HG03469 (cell line): ENCODE measurements around the gene AGPAT3.

Source experiments
- ATAC-seq: cut with Tn5 transposase; IDR thresholded peaks from one replicate; pipeline ENCODE4 v1.9.1; 2021; ENCODE audit warnings: mild to moderate bottlenecking, moderate library complexity, moderate number of reproducible peaks; ENCODE audit not compliant: unreplicated experiment

The AGPAT3 gene

GRCh38 chr21:43921571-43921978, 56.6 kb downstream of the AGPAT3 start:
- ATAC-seq: no peak

DNA sequence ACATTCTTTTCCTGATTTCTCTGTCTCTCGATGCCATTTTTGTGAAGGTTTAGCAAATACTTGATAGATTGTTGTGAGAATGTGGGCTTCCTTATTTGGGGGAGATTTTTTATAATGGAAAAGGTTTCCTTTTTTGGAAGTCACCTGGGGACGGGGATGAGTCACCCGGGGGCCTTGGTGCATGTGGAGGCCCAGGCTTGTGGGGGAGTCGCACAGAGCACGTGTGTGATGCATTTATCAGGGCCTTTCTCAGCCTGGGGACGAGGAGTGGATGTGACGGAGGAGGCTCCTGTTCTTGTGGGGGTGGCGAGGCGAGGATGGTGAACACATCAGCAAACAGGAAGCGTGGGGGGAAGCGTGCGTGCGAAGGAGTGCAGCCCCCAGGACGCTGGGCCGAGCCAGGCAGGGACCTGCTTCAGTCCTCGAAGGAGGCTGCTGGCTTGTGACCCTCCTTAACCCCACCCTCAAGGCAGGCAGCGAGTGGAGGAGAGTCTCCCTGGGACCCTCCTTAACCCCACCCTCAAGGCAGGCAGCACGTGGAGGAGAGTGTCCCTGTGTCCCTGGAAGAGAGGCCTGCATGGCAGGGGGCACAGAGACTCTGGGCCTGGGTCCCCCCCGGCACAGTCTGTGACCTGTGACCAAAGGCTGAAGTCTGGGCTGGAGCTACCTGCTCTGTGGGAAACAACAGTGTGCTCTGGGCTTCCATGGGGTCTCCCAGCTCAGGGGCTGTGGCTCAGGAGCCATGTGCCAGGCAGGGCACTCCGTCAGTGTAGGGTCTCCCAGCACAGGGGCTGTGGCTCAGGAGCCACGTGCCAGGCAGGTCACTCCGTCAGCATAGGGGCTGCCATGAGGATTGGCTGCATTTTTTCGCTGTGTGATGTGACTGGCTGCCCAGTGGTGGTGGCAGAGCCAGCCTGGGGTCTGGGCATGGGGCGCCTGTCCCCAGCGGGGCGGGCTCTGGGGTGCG, 57.2 kb downstream of the AGPAT3 start:
- no peak for ATAC-seq

GRCh38 chr21:43922949-43923348, 57.9 kb downstream of the AGPAT3 start:
- no peak for ATAC-seq

GRCh38 chr21:43923391-43923790, 58.4 kb downstream of the AGPAT3 start:
- ATAC-seq: no peak

- no peak for ATAC-seq
Observed at GRCh38 chr21:43924421-43925095, 59.5 kb downstream of the AGPAT3 start.

DNA sequence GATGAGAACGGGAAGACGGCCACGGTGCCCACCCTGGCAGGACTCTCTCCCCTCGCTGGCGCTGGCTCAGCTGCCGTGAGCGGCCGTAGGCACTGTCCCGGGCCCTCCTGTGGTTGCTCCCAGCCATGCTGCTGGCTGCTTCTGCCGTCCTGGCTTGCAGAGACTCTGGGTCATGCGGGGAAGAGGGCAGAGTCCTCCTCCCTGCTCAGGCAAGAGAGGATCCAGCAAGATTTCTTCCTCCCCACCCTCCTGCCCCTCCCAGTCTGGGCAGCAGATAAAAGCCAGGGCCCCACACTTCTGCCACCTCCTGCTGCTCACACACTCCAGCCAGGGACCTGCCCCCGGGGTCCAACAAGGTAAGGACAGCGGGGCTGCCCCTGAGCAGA, 60.1 kb downstream of the AGPAT3 start:
- ATAC-seq: no peak

DNA sequence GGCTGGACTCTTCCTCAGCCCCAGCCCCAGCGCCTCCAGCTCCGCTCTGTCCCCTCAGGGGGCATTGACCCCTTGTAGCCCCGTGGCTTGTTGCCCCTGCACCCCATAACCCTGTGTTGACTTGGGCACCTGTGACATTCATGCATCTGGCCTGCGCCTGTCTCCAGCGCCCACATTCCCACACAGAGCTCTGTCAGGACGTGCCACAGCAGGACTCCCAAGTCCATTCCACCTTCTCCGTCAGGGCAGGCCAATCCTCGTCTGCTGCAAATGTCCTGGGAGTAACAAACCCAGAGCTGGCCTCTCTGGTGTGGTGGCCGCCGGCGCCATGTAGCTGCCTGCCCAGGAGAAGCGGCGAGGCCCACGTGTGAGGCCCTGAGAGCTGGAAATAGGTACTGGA, 60.6 kb downstream of the AGPAT3 start:
- ATAC-seq: no peak

GRCh38 chr21:43926196-43926595, 61.2 kb downstream of the AGPAT3 start:
- ATAC-seq: no peak

GRCh38 chr21:43927591-43928221, 62.7 kb downstream of the AGPAT3 start:
- no peak for ATAC-seq

DNA sequence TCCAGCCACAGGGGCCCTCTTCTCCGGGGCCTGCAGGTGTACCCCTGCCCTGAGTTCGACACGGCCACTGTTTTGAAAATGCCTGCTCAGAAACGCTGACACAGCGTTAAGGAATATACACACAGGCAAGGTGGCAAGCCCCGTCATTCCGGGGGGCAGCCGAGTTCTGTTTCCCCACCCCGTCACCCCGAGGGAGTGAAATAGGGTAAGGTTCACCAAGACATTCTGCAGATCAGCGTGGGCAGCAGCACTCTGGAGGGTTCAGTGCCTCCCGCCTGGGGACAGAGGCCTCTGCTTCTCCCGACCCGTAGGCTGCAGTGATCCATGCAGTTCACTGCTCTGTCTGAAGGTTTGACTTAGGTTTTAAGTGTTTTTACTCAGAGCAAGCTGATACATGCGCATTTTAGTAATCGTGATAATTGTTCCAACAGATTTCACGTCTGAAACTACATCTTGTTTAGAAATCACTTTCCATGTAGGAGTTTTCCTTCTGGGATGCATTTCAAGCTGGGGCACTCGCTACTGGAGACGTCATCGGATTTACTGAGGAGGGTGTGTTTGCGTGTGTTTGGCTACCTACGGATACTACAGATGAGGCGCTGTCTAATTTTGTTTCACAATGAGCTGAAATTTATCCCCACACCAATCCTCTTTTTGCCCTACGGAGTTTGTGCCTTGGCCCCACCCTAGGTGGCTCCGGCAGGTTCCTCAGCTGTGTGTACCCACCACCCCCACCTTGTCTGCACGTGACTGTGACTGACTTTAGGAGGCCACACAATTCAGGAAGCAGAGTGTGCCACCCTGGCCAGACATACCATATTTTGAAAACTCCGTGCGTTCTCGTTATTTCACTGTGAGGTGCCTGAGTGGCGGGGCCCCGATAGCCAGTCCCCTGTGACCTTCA, 63.5 kb downstream of the AGPAT3 start:
- no peak for ATAC-seq

GRCh38 chr21:43929217-43929971, 64.4 kb downstream of the AGPAT3 start:
- ATAC-seq: no peak

DNA sequence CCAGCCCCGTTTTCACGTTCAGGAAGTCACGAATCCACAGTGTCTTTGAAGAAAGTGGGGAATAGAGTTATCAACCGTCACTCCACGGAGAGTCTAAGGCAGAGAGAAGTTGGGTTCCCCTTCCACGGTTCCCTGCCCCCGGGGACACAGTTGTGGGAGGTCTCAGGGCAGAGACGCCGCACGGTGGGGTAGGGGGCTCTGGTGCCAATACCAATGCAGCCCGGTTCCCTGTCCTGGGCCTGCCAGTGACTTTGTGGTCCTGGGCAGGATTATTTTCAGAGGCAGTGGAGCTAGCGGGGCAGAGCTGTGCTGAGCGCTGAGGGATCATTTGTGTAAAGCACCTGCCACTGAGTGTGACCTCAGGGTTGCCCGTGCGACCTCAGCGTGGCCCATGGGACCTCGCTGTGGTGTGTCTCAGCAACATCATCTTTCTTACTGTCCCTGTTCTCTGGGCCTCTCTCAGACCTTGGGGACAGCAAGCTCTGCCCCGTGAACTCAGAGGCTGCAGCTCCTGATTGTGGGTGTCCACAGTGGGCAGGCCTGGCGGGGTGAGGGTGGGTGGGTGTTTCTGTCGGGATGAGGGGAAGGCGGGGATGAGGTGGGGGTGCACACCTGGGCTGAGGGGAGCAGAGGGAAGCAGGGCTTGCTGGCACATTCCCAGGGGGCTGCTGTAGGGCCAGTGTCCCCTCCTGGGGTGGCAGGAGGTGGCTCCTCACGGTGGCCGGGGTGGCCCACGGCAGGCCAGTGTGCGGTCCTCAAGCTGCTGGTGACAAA, 65.2 kb downstream of the AGPAT3 start:
- no peak for ATAC-seq

DNA sequence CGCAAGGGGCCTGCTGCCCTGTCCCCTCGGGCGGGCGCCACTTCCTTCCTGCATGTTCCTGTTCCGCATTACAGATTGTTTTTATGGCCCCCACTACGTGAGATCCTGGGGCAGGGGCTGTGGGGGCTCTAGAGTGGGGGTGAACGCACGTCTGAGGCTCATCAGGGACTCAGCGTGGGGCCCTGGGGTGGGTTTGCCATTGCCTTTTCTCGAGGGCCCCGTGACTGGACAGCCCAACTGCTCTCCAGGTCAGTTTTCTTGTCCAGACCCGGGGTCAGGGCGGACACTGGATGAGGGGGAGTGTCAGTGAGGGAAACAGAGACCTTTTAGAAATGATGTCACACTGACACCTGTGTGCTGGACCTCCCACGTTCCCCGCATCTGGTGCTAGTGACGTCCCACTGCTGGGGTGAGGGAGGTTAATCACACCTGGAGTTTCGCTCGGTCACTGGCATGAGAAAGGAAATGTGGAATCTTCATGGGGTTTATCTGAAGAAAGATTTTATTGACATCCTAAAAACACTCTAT, 65.9 kb downstream of the AGPAT3 start:
- ATAC-seq: no peak

DNA sequence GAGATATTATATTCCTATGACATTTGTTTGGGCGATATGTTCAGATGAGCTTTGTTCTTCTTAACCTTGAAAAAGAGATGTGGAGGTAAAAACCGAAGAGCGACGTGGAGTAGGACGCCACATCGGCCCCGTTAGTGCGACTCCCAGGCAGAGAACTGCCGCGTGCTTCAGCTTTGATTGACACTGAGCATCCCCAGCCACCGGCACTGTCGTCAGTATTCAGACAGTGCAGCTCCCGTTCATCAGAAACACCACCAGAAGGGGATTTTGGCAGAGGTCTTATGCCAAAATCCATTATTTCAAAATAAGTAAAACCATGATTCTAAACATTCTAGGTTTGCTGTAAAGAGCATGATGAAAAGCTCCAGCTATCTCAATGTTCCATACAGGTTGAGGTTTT, 66.5 kb downstream of the AGPAT3 start:
- no peak for ATAC-seq

DNA sequence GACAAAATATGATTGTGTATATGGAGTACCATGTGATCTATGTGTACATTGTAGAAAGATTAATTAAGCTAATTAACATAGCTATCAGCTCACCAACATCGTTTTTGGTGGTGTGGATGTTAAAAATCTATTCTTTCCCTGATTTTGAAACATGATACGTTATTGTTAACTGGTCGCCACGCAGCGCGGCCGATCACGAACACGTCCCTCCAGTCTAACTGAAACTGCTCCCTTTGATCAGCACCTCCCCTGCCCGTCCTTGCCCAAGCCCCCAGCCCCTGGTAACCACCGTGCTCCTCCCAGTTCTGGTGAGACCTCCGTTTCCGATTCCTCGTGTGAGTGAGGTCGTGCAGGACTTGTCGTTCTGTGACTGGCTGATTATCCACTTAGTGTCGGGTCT, 67.0 kb downstream of the AGPAT3 start:
- ATAC-seq: no peak

- ATAC-seq: no peak
Observed at GRCh38 chr21:43933199-43933598, 68.2 kb downstream of the AGPAT3 start.

GRCh38 chr21:43933680-43934079, 68.7 kb downstream of the AGPAT3 start:
- no peak for ATAC-seq

DNA sequence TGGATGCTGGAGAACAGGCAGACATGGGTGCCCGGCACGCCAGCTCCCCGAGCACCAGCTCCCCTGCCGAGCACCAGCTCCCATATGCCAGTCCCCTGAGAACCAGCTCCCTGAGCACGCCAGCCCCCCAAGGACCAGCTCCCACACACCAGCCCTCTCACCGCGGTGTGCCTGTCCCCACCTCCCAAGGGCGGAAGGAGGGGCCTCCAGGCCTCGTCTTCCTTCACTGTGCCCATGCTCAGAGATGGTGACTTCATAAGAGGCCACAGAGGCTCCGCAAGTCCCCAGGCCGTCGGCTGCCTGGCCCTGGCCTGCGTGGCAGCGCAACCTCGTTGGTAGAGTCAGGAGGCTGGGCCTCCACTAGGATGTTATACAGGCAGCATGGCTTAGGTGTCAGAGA, 69.1 kb downstream of the AGPAT3 start:
- no peak for ATAC-seq
